ENCODE data around the gene PAPLN. TPM values are rescaled to one million over a fixed set of nuclear protein-coding genes. Genes with fewer than 3 reads are reported as not detected.

The PAPLN gene
- total and polyA plus RNA-seq, 2 of the 13 experiments (the other 11 are each of a cell fraction or from before 2014, with no cell fraction given): not detected

- in situ Hi-C loops (cut with HindIII; ENCODE audit: extremely low pct_ligation_motif_present, low pct_unique_long_range_greater_than_20kb): no loop called here
- Histone ChIP-seq H3K27ac (ENCODE audit: extremely low read length, insufficient read depth, low read length) (no peak overlapping the region), H2AFZ (ENCODE audit: low read length) (no peak overlapping the region), H3K4me1 (ENCODE audit: insufficient read depth, low read length) (no peaks in the 10 kb centered on the region), H4K20me1 (ENCODE audit: insufficient read depth, low read length) (no peaks in the 10 kb centered on the region), H3K36me3 (replicated peaks in 1 of 2; ENCODE audit: control insufficient read depth in 1 of 2, insufficient read depth in 2 of 2, low read length in 2 of 2) (peaks cover 1 to 44% of the 10 kb centered on the region in 2 experiments; a peak in 4 of 5 replicates), H3K9ac (ENCODE audit: insufficient read depth, low read depth, low read length) (no peak overlapping the region), H3K4me3 (replicated peaks in 1 of 3; ENCODE audit: insufficient read depth in 1 of 3, low read depth in 2 of 3, low read length in 3 of 3) (no peak overlapping the region), H3K79me2 (ENCODE audit: insufficient read depth, low read length) (no peaks in the 10 kb centered on the region), H3K4me2 (ENCODE audit: low read depth, low read length) (no peak overlapping the region), H3K9me3 (ENCODE audit: low read length) (no peaks in the 10 kb centered on the region), H3K27me3 (ENCODE audit: control insufficient read depth in 1 of 2, insufficient read depth in 2 of 2, low read length in 2 of 2) (no peaks in the 10 kb centered on the region)
- TF ChIP-seq EP300 (IDR thresholded peaks at IDR 0.05; ENCODE audit: low read depth in 2 of 2, low read length in 2 of 2) (no peak), EP300 (CRISPR knock-in tag; IDR thresholded peaks at IDR 0.05; ENCODE audit: borderline replicate concordance) (no peak), ZNF776 (CRISPR knock-in tag; IDR thresholded peaks at IDR 0.05) (no peak), TBX2 (CRISPR knock-in tag; IDR thresholded peaks at IDR 0.05; ENCODE audit: borderline replicate concordance) (no peak), CBX1 (IDR thresholded peaks at IDR 0.05; ENCODE audit: low read depth) (no peak), MXD1 (CRISPR knock-in tag; IDR thresholded peaks at IDR 0.05) (no peak), PBX3 (CRISPR knock-in tag; IDR thresholded peaks at IDR 0.05; ENCODE audit: borderline replicate concordance) (no peak), NFKBIZ (CRISPR knock-in tag; IDR thresholded peaks at IDR 0.05) (no peak), DNMT3B (CRISPR knock-in tag; conservative IDR thresholded peaks at IDR 0.05) (no peak), ZNF124 (CRISPR knock-in tag; IDR thresholded peaks at IDR 0.05) (no peak), ZNF33A (CRISPR knock-in tag; IDR thresholded peaks at IDR 0.05; ENCODE audit: borderline replicate concordance) (no peak), ZNF678 (CRISPR knock-in tag; IDR thresholded peaks at IDR 0.05) (no peak), NFRKB (IDR thresholded peaks at IDR 0.05) (no peak), ZNF513 (CRISPR knock-in tag; conservative IDR thresholded peaks at IDR 0.05) (no peak), PLSCR1 (CRISPR knock-in tag; IDR thresholded peaks at IDR 0.05; ENCODE audit: borderline replicate concordance) (no peak), REPIN1 (CRISPR knock-in tag; IDR thresholded peaks at IDR 0.05; ENCODE audit: borderline replicate concordance, low read depth) (no peak), TBP (CRISPR knock-in tag; IDR thresholded peaks at IDR 0.05) (no peak), SMAD3 (CRISPR knock-in tag; IDR thresholded peaks at IDR 0.05) (no peak)
- intact Hi-C loops (cut with micrococcal nuclease; ENCODE audit: unreplicated experiment): no loop called here
- FAIRE-seq (no peak), ATAC-seq (no peak), DNase-seq (ENCODE audit: low spot score) (no peak)
- CTCF ChIA-PET (ENCODE audit: low intra/inter-chr PET ratio, low total read pairs): no interaction called here
- 93% methylated on average over 3 of the region's 3 CpGs for WGBS (ENCODE audit: low lambda C conversion rate)
- POLR2A ChIA-PET: no interaction called here
- BruUV-seq (replicated peaks): no TSS peak
Measured at GRCh38 chr14:73189651-73190050, 47.7 kb upstream of the PAPLN start.
